Measurements from ENCODE around the gene PUM1.
"Not testable (repeated sequence)": the region's sequence is repeated elsewhere in the genome, so short reads cannot be mapped to it uniquely, and the experiment has no call there.

The PUM1 gene

GRCh38 chr1:30955448-30956015 is 110.0 kb downstream of the PUM1 start:
- DNase-seq = no peak

DNA sequence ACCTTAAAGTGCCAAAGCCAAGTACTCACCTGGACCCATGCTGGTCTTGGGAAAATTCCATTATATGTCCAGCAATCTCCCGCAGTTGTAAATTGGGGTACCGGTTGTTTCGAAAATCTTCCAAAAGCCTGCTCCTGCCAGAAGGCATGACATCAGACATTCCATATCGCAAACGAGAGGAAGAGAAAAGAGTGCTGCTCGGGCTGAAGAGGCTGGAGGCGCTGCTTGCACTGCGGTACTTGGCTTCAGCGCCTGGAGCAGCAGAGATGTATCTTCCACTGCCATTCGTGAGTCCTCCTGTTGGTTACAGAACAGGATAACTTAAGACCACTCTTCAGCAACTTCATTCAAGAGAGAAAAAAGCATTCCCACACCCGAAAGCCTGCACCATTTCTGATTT is 111.8 kb downstream of the PUM1 start:
- no peak for DNase-seq

- DNase-seq = no peak
These were observed 113.4 kb downstream of the PUM1 start for GRCh38 chr1:30952098-30952497.

DNA sequence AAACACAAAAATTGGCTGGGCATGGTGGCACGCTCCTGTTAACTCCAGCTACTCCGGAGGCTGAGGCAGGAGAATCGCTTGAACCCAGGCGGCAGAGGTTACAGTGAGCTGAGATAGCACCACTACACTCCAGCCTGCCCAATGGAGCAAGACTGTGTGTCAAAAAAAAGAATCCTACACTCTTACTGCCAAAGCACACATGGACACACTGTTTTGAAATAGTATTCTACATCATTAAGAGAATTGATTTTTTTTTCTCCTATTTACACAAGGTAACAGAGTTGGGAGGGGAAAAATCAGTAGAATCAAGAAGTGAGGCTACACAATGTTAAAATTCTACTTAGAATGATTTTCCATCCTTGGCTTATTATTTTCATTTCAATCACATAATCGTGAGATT is 114.8 kb downstream of the PUM1 start:
- no peak for DNase-seq

DNA sequence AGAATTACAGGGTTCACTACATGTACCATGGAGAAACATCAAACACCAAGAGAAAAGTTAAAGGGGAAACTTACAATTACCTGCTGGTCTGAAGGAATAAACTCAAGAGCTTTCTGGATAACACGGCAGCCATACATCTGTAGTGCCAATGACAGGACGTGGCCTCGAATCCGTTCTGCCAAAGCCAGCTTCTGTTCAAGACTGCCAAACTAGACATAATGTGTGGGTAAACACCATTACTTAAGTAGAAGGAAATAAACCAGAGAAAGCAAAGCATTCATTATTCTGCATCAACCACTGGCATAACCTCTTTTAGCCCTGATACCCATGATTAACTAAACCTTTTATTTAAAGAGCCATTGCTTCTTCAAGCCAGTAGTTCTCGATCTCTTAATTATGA is 115.5 kb downstream of the PUM1 start:
- DNase-seq = no peak

- DNase-seq = not testable (repeated sequence)
These were observed 116.1 kb downstream of the PUM1 start for GRCh38 chr1:30949487-30949838.

GRCh38 chr1:30948813-30949486 is 116.6 kb downstream of the PUM1 start:
- DNase-seq = not testable (repeated sequence)

- DNase-seq = no peak
These were observed 117.2 kb downstream of the PUM1 start for GRCh38 chr1:30948278-30948677.

- no peak for DNase-seq
These were observed 118.3 kb downstream of the PUM1 start for GRCh38 chr1:30947212-30947611.

DNA sequence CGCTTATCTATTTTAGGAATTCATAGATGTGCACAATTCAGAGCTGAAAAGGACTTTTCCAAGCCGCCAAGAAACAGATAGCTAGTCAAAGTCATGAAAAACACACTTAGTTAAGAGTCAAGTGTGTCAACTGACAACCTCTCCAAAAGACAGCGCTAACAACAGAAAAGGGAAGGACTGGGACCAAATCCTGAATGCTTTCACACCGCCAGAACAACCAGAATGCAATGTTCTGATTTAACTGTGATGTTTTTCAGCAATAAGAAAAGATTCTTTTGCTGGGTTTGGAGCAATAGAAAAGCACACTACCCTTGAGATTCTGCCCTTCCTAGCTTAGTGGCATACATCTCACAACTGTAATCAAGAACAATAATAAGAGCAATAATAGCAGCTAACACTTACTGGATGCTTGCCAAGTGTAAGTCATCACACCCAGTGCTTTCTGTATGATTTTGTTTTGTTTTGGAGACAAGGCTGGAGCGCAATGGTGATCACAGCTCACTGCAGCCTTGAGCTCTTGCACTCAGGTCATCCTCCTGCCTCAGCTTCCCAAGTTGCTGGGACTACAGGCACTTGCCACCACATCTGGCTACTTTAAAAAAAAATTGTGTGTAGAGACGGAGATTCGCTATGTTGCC is 123.1 kb downstream of the PUM1 start:
- no peak for DNase-seq

GRCh38 chr1:30940541-30940940 is 125.0 kb downstream of the PUM1 start:
- no peak for DNase-seq

DNA sequence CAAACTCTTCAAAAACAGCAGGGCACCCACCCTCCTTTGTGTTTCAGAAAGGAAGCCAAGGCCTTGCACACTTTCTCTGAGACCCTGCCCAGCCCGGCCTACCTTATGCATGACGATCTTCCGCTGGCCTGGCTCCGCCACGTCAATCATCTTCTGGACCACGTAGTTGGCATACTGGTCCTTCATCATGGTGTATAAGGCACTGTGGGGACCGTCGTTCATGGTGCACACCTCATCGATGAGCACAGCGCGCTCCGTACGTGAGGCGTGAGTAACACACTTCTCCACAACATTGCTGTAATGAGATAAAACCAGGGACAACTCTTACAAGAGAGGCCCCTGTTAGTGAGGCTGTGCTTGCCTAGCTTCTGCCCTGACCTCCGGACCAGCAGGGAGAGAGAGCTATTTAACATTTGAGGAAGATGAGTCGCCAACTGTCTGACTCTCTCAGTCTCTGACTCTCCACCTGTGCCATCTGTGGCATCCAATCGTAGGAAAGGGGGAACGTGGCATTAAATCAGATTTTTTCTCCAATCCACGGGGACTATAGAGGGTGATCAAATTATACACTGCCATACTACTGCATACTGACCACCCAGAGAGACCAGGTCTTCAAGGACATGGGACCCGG is 128.9 kb downstream of the PUM1 start:
- no peak for DNase-seq

GRCh38 chr1:30935758-30936157 is 129.8 kb downstream of the PUM1 start:
- not testable (repeated sequence) for DNase-seq

DNA sequence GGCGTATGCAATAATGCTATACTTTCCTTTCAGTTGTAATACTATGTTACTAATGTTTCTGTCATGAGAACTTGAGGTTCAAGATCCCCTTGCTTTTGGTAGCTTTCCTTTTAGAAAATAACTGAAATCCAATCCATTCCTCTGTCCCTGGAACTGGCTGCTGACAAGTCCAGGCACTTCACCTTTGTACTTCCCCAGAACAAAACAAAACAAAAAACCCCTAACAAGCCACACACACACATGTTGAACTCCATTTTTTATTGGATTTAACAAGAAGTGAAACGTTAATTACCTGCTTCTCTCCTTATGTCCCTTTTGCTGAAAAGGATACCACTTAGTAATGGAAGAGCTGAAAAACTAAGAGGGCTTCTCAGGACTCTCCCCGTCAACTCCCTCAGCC is 130.9 kb downstream of the PUM1 start:
- DNase-seq = no peak

- no peak for DNase-seq
These were observed 131.7 kb downstream of the PUM1 start for GRCh38 chr1:30933874-30934252.

DNA sequence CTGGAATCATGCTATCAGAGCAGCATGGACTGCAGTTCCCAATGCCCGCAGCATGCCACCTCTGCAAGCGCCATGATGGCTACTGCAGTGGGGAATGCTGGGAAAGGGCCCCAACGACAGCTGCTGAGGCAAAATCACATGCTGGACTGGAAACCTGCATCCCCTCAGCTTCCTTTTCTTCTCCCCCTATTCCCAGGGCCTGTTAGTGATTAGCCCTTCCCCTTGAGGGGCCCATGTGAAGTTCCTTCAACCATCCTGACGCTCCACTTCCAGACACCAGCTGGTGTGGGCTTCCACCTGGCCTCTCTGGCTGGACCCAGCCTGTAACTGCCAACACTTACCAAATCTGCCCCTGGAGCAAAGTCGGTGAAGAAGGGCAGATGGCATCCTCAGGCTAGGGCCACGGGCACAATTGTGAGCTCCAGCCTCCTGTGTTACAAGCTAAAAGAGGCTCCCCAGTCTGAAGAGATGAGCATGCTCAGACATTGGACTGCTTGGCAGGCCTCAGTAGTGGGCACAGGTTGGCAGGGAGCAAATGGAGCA is 134.8 kb downstream of the PUM1 start:
- DNase-seq = no peak

DNA sequence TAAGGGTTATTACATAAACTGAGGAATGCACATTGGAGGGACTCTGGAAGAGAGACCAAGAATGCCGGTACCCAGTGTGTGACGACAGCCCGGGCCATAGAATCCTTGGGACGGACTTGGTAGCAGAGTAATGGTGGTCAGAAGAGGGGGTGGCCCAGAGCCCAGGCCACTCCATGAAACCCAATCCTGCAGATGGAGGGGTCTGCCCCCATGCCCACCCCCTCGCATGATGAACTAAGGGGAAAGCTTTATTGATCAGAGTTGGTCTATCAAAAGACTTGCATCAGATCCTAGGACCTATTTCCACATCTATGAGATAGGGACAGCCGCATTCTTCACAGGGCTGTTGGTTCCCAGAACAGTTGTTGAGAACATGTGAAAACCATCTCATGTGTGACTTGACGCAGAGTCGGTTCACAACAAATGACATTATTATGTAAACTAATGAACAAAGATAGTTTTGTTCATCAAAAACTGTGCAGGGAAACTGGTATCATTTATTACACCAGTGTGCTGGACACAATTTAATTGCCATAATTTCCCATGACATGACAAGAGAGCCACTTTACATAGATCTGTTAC is 135.5 kb downstream of the PUM1 start:
- DNase-seq = no peak

DNA sequence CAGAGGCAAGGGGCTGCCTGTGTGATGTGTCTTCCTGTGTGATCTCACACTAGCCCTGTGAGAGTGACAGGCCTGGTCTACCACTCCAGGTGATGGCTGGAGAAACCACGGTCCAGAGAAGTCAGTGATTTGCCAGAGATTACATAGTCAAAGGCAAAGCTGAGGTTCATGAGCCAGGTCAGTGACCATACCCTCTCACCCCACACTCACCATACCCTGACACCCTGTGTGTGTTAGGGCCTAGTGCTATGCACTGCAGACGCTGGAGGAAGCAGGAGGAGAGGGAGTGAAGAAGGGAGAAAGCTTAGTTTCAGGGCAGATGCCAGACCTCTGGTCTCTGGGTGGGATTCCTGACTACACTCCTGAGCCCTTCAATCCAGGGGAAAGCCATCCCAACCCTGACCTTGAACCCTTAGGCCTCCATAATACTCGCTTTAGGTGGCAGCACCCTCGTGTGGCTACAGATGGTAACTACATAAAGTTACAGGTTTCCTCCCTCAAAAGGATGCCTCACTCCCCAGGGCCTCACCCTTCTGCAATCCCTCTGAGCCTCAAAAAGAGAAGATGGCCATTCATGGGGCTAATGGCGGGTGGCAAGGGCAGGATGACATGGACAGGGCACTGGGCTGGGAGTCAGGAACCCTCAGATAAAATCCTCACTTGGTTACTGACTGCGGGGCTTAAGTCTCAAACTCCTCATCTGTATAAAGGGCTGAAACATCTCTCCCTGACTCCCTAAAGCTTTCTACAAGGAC is 136.2 kb downstream of the PUM1 start:
- DNase-seq = peak; percentile 33

- DNase-seq = no peak
These were observed 136.8 kb downstream of the PUM1 start for GRCh38 chr1:30928789-30929134.

- DNase-seq = no peak
These were observed 137.3 kb downstream of the PUM1 start for GRCh38 chr1:30928171-30928570.

- DNase-seq = no peak
These were observed 138.1 kb downstream of the PUM1 start for GRCh38 chr1:30927448-30927847.

DNA sequence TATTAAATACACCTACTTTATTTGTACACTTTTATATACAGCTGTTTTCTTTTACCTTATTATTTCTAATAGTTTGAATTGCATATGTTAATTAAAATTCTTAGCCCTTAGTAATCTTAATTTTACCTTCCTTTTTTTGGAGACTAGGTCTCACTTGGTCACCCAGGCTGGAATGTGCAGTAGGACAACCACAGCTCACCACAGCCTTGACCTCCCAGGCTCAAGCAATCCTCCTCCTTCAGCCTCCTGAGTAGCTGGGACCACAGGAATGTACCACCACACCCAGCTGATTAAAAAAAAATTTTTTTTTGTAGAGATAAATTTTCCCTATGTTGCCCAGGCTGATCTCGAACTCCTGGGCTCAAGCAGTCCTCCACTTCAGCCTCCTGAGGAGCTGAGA is 141.9 kb downstream of the PUM1 start:
- DNase-seq = no peak

DNA sequence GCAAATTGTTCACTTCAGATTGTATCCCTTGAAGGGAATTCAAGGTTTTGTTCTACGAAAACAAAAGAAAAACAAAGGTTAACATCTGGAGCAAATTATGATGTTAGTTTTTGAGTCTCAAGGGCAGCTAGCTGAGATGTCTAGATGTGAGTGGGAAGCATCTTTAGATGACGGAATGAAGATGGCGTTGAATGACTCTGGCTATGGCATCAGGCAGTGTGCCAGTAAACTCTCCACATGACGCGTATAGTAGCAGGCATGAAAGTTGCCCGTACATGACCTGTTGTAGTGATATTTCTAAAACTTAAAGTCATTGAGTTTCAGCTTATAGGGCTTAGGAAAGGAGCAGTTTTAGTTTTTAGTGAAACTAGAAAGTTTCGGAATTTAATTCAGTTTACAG is 144.7 kb downstream of the PUM1 start:
- DNase-seq = no peak
